ENCODE results near the gene NUDCD3.
"Not testable (repeated sequence)": the region's sequence is repeated elsewhere in the genome, so short reads cannot be mapped to it uniquely, and the experiment has no call there.

NUDCD3 gene

GRCh38 chr7:44515590-44516268, 25.3 kb upstream of the NUDCD3 start:
- no peak for DNase-seq

- no peak for DNase-seq
These were observed 22.3 kb upstream of the NUDCD3 start for GRCh38 chr7:44512736-44513135.

DNA sequence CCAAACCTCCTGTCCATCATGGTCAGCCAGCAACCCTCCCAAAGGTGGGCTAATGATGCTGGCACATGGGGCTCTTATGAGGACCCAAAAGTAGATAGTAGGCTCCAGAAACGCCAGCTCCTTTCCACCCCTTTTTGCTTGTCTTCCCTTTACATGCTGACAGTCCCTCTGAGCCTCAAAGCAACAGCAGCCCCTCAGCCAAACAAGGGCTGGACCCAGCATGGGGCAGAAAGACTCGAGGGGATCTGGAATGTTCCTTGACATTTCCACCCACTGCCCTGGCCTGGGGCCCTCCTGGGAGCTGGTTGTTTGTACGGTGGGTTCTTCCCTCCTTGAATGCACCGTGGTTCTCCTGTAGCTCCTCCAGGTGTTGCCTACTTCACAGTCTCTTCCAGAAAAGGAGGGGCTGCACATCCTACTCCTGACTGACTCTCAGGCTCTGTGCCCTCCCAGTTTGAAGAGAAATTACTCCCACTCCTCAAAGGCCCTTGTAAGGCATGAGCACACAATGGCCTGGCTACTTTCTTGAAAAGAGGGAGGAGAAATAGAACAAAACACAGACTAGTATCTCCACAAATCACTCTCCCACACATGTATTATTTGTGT, 21.5 kb upstream of the NUDCD3 start:
- DNase-seq = no peak

DNA sequence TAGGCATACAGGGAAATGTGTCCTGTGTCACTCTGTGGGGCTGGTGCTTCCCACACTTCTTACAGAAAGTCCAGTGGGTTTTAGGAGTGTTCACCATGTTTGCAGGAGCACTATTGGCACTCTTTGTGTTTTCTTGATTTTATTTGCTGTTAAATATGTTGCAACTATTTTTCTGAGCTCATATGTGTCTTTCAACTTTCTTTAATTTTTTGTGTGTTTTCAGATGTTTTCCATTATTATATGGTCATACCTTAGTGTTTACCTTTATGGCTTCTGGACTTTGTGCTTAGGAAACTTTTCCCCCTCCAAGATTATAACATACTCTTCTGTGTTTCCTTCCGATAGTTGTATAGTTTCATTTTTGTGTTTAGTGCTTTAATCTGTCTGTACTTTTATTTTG, 20.8 kb upstream of the NUDCD3 start:
- DNase-seq = no peak

DNA sequence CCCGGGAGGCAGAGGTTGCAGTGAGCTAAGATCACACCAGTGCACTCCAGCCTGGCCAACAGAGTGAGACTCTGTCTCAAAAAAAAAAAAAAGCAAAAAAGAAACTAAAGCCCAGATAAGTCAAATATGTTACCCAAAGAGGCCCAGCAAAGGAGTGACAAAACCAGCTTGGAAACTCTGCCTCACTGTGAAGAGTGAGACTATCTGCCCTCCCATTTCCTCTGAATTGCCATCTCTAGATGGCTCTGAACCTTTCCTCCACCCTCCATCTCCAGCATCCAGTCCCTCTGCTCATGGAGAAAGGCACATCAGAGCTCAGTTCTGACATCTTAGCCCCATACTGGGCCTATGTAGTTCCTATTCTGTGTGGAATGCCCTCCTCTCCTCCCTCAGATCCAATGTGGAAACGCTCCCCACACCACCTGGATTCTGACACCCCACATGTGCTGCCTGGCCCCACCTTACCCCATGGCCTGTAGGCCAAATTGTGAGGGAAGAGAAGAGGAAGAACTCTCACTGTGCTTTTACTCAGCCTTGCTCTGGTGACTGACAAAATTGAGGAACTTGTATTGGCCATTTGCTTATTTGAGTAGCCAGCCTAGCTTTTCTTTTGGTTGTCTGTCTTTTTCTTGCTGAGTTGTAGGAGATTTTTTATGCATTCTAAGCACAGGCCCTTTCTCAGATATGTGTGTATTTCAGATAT, 18.0 kb upstream of the NUDCD3 start:
- no peak for DNase-seq

DNA sequence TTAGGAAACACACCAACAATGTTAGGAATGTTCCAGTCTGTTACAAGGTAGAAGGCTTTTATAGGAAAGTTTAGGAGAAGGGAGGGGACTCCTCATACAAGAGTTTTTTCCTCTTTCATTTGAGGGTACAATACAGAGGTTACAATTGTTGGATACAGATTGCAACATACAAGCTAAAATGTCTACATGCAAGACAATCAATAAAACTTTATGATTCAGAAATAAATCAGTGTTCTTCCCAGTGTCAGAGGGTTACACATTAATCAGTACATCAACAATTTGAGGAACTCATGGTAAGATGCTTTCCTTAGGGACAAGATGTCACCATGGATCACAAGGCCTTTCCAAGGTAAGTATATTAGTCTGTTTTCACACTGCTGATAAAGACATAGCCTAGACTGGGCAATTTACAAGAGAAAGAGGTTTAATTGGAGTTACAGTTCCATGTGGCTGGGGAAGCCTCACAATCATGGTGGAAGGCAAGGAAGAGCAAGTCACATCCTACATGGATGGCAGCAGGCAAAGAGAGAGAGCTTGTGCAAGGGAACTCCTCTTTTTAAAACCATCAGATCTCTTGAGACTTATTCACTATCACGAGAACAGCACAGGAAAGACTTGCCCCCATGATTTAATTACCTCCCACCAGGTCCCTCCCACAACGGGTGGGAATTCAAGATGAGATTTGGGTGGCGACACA, 16.3 kb upstream of the NUDCD3 start:
- DNase-seq = not testable (repeated sequence)

- DNase-seq = no peak
These were observed 15.1 kb upstream of the NUDCD3 start for GRCh38 chr7:44505595-44505994.

GRCh38 chr7:44498230-44498954, 7.9 kb upstream of the NUDCD3 start:
- no peak for DNase-seq

- DNase-seq = no peak
These were observed 6.9 kb upstream of the NUDCD3 start for GRCh38 chr7:44497155-44498027.

- no peak for DNase-seq
These were observed 5.9 kb upstream of the NUDCD3 start for GRCh38 chr7:44496385-44496784.

DNA sequence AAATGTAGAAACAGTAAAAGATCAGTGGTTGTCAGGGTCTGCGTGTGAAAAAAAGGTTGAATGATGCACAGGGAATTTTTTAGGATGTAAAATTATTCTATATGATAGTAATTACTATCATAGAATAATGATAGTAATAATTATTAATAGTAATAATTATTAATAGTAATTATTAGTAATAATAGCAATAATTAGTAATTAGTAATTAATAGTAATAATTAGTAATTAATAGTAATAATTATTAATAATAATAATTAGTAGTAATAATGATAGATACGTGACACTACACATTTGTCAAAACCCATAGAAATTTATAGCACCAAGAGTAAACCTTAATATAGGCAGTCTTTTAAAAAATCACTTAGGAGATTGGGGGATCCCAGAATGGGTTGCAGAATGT, 4.5 kb upstream of the NUDCD3 start:
- DNase-seq = no peak

- no peak for DNase-seq
These were observed 771 bp upstream of the NUDCD3 start for GRCh38 chr7:44491229-44491628.

- no peak for DNase-seq
These were observed 505 bp downstream of the NUDCD3 start for GRCh38 chr7:44489955-44490350.

- no peak for DNase-seq
These were observed 1.5 kb downstream of the NUDCD3 start for GRCh38 chr7:44488955-44489354.

DNA sequence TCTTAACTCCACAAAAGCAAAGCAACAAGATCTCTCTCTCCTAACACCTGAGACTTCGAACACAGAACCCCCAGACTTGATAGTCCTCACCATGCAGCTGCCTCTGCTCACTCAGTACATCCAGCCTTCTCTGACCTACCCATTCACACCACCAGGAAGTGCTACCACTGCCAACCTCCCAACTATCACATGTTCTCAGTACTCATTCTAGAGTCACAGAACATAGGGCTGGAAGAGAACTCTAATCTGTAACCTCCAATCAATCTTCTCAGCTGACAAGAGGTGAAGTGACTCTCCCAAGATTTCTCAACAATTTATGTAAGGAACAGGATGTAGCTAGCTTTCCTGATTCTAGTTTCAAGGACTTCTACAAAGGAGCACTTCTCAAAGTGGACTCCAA, 3.8 kb downstream of the NUDCD3 start:
- DNase-seq = no peak

DNA sequence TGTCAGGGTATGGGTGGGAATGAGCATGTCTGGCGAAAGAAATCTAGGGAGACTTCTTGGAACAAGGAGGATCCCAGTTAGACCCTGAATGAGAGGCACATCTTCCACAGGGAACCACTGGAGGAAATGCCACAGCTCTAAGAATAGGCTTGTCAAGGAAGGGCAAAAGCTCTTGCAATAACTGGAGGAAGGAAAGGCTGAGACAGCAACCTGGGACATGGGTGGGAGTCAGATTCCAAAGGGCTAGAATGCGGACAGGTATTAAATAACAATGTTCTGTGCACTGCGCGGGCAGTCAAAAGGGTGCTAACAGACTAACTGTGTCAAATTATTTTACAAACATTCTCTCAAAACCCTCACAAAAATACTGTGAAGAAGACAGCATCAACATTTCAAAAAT, 4.5 kb downstream of the NUDCD3 start:
- DNase-seq = no peak

GRCh38 chr7:44484482-44485313, 5.8 kb downstream of the NUDCD3 start:
- no peak for DNase-seq

GRCh38 chr7:44482502-44483485, 7.7 kb downstream of the NUDCD3 start:
- no peak for DNase-seq

GRCh38 chr7:44477938-44478337, 12.5 kb downstream of the NUDCD3 start:
- DNase-seq = no peak
